ENCODE results near the gene OR1S2. TPM values are rescaled to one million over a fixed set of nuclear protein-coding genes. Genes with fewer than 3 reads are reported as not detected.

OR1S2 gene, protein sequence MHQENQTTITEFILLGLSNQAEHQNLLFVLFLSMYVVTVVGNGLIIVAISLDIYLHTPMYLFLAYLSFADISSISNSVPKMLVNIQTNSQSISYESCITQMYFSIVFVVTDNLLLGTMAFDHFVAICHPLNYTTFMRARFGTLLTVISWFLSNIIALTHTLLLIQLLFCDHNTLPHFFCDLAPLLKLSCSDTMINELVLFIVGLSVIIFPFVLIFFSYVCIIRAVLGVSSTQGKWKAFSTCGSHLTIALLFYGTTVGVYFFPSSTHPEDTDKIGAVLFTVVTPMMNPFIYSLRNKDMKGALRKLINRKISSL
- total RNA-seq (not detected in 2 replicates), polyA plus RNA-seq (not detected in 2 replicates)

- Histone ChIP-seq H3K9me2 (replicated peaks; ENCODE audit: insufficient read depth) (no peaks in the 10 kb centered on the region), H3K36me3 (replicated peaks; ENCODE audit: insufficient read depth, low read depth) (no peaks in the 10 kb centered on the region), H4K20me1 (ENCODE audit: insufficient read depth, poor library complexity, severe bottlenecking) (no peaks in the 10 kb centered on the region), H3K79me2 (no peaks in the 10 kb centered on the region), H3K4me1 (ENCODE audit: insufficient read depth) (no peaks in the 10 kb centered on the region), H3K9me3 (ENCODE audit: low read depth) (no peaks in the 10 kb centered on the region), H2AFZ (no peak within 1 kb of the TSS), H3K4me2 (no peak within 1 kb of the TSS), H3K27me3 (no peaks in the 10 kb centered on the region), H3K4me3 (no peak within 1 kb of the TSS), H3K27ac (no peak within 1 kb of the TSS)
- DNase-seq (ENCODE audit: low spot score) = no peak
- TF ChIP-seq EZH2 (IDR thresholded peaks at IDR 0.05; ENCODE audit: borderline replicate concordance) (no peak), EZH2phosphoT487 (IDR thresholded peaks at IDR 0.05; ENCODE audit: low read depth, severe bottlenecking, unreplicated experiment) (no peak)
- TF ChIP-seq, protein P1, sequence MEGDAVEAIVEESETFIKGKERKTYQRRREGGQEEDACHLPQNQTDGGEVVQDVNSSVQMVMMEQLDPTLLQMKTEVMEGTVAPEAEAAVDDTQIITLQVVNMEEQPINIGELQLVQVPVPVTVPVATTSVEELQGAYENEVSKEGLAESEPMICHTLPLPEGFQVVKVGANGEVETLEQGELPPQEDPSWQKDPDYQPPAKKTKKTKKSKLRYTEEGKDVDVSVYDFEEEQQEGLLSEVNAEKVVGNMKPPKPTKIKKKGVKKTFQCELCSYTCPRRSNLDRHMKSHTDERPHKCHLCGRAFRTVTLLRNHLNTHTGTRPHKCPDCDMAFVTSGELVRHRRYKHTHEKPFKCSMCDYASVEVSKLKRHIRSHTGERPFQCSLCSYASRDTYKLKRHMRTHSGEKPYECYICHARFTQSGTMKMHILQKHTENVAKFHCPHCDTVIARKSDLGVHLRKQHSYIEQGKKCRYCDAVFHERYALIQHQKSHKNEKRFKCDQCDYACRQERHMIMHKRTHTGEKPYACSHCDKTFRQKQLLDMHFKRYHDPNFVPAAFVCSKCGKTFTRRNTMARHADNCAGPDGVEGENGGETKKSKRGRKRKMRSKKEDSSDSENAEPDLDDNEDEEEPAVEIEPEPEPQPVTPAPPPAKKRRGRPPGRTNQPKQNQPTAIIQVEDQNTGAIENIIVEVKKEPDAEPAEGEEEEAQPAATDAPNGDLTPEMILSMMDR (IDR thresholded peaks at IDR 0.05; ENCODE audit: poor library complexity) = no peak
Observed at GRCh38 chr11:58204042-58204441, at the start of gene OR1S2. OR1S2 (minus strand) TSS chr11:58204142; CDS start chr11:58204142, 0 bp downstream.

GRCh38 chr11:58243954-58244353 lies 40.0 kb upstream of the OR1S2 start:
- DNase-seq (ENCODE audit: low spot score) = no peak
- 93% methylated on average over 2 of the region's 2 CpGs for WGBS (ENCODE audit: low lambda C conversion rate, missing lambda C conversion rate)
- H3K27me3 ChIP-seq = no peaks in the 10 kb centered on the region
- H3K36me3 ChIP-seq (replicated peaks; ENCODE audit: insufficient read depth, low read depth) = no peaks in the 10 kb centered on the region
- no peak overlapping the region for H3K4me3 ChIP-seq
- H2AFZ ChIP-seq = no peak overlapping the region
- no peaks in the 10 kb centered on the region for H3K79me2 ChIP-seq
- H3K27ac ChIP-seq = no peak overlapping the region
- no peaks in the 10 kb centered on the region for H3K9me2 ChIP-seq (replicated peaks; ENCODE audit: insufficient read depth)
- H3K9me3 ChIP-seq (ENCODE audit: low read depth) = no peaks in the 10 kb centered on the region
- TF ChIP-seq EZH2phosphoT487 (IDR thresholded peaks at IDR 0.05; ENCODE audit: low read depth, severe bottlenecking, unreplicated experiment) (no peak), EZH2 (IDR thresholded peaks at IDR 0.05; ENCODE audit: borderline replicate concordance) (no peak)
- TF ChIP-seq, protein P1 (IDR thresholded peaks at IDR 0.05; ENCODE audit: poor library complexity) = no peak
- H3K4me1 ChIP-seq (ENCODE audit: insufficient read depth) = no peaks in the 10 kb centered on the region
- H4K20me1 ChIP-seq (ENCODE audit: insufficient read depth, poor library complexity, severe bottlenecking) = no peaks in the 10 kb centered on the region
- H3K4me2 ChIP-seq = no peak overlapping the region

DNA sequence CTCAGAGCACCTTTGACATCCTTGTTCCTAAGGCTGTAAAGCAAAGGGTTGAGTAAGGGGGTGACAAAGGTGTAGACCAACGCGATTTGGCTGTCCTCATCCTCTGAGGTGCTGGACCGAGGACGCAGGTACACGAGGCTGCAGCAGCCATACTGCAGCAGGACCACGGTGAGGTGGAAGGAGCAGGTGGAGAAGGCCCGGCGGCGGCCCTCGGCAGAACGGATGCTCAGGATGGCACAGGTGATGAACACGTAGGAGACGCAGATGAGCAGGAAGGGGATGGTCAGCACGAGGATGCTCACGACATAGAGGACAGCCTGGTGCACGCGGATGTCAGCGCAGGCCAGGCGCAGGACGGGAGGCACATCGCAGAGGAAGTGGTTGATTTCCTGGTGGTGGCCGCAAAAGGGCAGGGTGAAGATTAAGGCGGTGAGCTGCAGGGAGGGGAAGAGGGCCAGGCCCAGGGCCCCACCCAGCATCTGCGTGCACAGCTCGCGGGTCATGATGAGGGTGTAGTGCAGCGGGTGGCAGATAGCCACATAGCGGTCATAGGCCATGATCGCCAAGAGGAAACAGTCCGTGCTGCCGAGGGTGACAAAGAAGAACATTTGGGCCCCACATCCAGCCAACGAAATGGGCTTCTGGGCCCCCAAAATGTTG lies 24.1 kb upstream of the OR1S2 start:
- Histone ChIP-seq H3K79me2 (no peaks in the 10 kb centered on the region), H3K36me3 (replicated peaks; ENCODE audit: insufficient read depth, low read depth) (no peaks in the 10 kb centered on the region), H3K4me1 (ENCODE audit: insufficient read depth) (no peaks in the 10 kb centered on the region), H3K4me3 (no peak overlapping the region), H3K9me2 (replicated peaks; ENCODE audit: insufficient read depth) (no peaks in the 10 kb centered on the region), H3K27ac (no peak overlapping the region), H3K4me2 (no peak overlapping the region), H4K20me1 (ENCODE audit: insufficient read depth, poor library complexity, severe bottlenecking) (no peaks in the 10 kb centered on the region), H3K9me3 (ENCODE audit: low read depth) (no peaks in the 10 kb centered on the region), H3K27me3 (no peaks in the 10 kb centered on the region), H2AFZ (no peak overlapping the region)
- TF ChIP-seq EZH2 (IDR thresholded peaks at IDR 0.05; ENCODE audit: borderline replicate concordance) = no peak
- TF ChIP-seq, protein P1 (IDR thresholded peaks at IDR 0.05; ENCODE audit: poor library complexity) = no peak
- TF ChIP-seq EZH2phosphoT487 (IDR thresholded peaks at IDR 0.05; ENCODE audit: low read depth, severe bottlenecking, unreplicated experiment) = no peak
- 94% methylated on average over 31 of the region's 32 CpGs for WGBS (ENCODE audit: low lambda C conversion rate, missing lambda C conversion rate)
- DNase-seq (ENCODE audit: low spot score) = no peak
